Measurements from ENCODE around the gene ITGA2.
A peak's percentile ranks its signal among the peaks of the same experiment; 100 is the strongest.

Gene ITGA2

DNA sequence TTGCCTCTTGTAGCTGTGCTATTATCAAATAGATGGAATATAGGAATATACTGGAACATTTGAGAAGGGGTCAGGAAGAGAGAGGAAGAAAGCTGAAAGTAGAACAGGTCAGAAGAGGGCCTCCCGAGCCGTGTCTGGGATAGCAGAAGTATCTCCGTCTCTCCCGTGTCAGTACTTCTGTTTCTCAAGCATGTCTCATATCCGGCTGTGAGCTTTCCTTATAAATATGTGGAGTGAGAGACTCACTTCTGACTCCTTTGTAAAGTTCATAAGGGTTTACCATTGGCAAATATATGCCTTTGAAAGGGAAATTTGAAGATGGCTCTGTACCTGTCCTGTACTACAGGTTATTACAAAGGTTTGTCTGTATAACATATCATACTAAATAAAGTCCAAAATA, 70.1 kb downstream of the ITGA2 start:
- DNase-seq (ENCODE audit: low read depth) = no peak

DNA sequence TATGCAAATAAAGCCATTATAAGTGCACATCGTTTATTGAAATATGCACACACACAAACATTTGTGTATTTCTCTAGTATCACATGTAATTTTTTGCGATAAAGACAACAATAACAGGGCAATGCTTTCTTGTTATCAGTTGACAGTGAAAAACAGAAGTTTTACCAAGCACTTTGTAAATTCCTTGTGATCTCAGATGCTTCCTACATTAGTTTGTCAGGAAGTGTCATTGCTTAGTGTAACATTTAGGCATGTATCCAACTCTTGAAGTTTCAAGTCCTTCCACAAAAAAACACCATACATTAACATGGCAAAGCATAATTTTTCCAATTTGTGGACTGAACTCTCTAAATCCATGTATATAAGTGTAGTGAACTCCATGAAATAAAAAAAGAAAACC, 74.0 kb downstream of the ITGA2 start:
- DNase-seq (ENCODE audit: low read depth) = no peak

DNA sequence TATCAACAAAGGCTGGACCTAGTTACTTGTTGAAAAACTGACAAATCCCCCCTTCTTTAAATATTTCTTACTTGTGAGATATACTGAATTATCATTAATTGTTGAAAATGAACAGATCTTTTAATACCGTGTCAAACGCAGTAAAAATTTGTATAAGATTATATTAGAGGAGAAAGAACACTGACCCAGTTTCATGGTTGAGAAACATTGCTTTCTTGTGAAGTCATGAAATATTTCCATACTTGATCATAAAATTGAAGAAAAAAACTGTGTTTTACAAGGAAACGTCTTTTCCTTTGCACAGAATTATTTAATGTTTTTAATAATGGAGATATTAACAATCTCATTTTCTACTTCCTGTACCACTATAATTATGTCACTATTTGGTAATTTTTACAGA, 74.6 kb downstream of the ITGA2 start:
- DNase-seq (ENCODE audit: low read depth) = no peak

GRCh38 chr5:53066088-53066487, 76.9 kb downstream of the ITGA2 start:
- no peak for DNase-seq (ENCODE audit: low read depth)

DNA sequence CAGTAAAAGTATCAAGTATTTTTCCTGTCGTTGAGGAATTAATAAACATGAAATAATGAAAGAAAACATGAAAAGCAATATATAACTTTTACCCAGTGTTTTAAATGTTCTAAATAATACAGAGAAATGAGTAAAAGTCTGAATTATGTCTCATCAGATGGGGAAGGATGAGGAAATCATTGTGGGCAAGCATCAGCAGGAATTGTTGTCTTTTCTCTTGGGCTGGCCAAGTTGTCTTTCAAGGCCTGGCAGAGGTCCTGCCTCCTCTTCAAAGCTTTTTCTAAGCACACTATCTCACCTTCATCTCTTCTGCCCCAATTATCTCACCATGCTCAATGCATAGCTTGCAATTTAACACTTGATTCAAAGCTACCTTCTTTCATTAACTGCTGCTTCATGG, 78.5 kb downstream of the ITGA2 start:
- no peak for DNase-seq (ENCODE audit: low read depth)

GRCh38 chr5:53068291-53068836, 79.2 kb downstream of the ITGA2 start:
- no peak for DNase-seq (ENCODE audit: low read depth)

DNA sequence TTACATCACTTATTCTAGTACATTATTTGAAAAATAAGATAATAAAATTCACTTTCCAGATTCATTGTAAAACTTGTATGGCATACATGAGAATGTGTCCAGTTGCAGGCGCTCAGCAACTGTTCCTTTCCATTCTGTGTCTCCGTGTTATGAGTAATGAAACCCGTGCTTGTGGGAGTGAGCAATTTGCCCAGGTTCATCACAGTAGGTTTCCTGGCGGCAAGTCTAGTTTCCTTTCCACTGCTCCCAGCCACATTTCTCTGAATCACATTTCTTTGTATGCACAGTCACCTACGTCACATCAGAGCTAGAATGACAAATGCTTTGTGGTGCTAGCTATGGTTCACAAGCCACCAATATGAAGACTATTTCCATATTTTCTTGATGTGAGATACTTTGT, 80.5 kb downstream of the ITGA2 start:
- DNase-seq (ENCODE audit: low read depth) = peak; percentile 77

- no peak for DNase-seq (ENCODE audit: low read depth)
Measured at GRCh38 chr5:53071298-53071697, 82.1 kb downstream of the ITGA2 start.

DNA sequence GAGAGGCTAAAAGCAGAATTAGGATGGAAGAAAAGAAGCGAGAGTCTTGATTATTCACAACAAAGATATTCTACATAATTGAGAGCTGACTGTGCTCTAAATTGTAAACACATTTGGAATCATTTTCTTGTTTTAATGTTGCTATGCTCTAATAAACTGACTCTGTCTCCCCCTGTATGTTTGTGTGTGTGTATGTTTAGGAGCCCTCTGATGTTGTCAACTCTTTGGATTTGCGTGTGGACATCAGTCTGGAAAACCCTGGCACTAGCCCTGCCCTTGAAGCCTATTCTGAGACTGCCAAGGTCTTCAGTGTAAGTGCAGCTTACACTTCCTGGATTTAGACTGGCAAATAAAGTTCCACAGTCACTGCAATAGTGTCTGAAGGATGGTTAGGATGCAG, 82.6 kb downstream of the ITGA2 start:
- peak; percentile 61 for DNase-seq (ENCODE audit: low read depth)

DNA sequence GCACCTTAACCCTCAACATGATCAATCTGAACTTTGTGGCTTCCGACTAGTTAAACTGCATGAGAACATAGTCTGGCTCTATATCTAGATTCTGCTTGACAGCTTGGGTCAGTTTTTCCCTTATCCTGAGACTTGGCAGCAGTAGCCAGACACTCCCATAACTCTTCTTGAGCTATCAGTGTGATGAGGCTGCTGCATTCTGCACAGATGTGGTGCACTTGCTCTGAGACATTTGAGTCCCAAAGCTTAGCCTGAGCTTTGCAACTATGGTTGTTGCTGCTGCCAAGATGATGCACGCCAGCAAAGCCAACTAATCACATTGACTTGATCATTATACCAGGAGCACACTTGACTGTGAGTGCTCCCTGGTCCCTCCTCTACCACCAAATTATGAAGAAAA, 84.2 kb downstream of the ITGA2 start:
- no peak for DNase-seq (ENCODE audit: low read depth)

DNA sequence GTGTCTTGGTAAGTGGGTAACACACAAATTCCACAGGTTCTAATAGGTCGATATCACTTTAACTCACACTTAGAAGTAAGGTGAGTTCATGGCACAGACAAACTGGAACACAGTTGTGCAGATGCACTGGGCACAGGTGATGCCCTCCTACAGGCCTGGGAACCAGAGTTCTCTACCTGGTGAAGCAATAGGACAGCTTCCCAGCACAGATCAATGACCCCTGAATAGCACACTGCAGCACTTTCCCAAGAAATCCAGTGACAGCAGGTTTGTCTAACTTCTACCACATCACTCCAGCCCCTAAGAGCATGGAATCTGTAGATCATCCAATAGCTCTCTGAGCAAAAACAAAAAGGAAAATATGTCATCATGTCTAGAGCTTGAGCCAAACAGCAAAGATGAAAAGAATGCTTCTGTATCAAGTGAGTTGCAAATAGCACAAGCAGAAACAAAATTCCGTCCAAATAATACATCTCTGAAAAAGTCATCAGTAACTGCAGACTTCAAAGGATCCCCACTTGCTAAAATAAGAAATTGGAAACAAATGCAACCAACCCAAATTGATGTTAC, 86.9 kb downstream of the ITGA2 start:
- DNase-seq (ENCODE audit: low read depth) = no peak

GRCh38 chr5:53080271-53080670, 91.1 kb downstream of the ITGA2 start:
- DNase-seq (ENCODE audit: low read depth) = no peak

GRCh38 chr5:53083927-53084326, 94.8 kb downstream of the ITGA2 start:
- no peak for DNase-seq (ENCODE audit: low read depth)

DNA sequence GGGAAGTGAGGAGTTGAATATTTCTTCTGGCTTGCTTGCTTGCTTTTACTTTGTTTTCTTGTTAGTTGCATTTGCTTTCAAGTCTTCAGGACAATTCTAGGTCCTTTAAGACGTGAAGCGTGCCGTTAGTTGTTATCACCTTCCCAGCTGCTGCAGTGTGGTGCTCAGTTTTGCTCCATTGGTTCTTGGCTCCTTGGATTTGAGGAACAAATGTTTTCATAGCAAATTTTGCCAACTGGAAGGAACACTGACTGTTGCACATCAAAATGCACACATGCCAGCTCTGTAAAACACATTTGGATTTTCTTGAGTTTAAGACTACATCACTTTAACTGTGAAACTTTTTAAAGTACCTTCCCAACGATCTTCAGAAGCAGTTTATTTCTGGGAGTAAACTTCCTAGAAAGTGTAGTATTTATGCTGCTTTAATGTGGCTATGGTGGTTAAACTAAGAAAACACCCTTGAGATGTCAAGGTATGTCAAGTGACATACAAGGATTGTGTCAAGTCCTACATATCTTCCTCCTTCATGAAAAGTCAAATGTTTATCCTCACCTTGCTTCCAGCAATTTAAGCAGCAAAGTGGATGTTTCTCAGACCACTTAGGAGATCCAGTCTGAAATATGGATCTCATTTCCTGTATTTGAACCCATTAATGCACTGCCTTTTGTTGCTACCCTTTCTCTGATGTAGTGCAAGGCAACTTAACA, 95.5 kb downstream of the ITGA2 start:
- DNase-seq (ENCODE audit: low read depth) = no peak

GRCh38 chr5:53087171-53087570, 98.0 kb downstream of the ITGA2 start:
- no peak for DNase-seq (ENCODE audit: low read depth)

DNA sequence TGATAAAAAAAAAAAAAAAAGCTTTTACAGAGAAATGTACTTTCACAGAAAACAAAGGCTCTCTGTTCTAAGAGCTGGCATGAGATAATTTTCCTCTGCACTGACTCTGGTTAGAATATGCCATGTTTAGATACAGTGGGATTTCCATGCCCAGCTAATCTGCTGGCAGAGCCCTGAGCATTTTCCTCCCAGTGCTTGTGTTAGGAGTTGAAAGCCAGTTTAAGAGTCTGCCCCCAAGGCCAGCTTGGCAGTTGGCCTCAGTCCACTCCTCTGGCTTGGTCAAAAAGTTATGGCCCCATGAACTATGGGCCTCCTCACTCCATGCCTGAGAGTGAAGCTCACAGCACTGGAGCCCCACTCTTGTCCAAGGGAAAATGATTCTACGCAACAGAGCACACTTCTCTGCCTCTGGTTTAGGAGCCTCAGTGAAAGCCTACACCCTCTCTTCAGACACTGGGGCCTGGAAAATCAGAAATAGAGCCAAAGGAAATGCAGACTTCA, 98.5 kb downstream of the ITGA2 start:
- no peak for DNase-seq (ENCODE audit: low read depth)

DNA sequence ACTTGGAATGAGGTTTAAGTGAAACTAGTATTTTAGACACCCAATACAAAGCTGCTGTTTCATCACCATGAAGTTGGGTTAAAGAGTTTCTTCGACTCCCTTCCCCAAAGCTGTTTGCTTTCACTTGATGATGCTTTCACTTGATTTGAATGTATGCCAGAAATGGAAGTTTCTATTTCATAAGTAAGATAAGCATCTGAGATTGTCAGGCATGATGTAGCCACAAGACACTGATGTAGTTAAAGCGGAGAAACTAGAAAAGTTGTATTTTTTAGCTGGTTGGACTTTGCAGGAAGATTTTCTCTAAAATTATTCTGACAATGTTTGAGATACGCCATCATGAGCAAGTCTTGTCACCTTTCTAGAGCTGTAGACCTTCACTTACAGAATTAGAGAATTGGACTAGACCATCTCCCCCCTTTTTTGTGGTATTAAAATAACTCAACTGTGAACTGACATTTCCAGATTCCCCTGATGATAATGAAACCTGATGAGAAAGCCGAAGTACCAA, 100.4 kb downstream of the ITGA2 start:
- DNase-seq (ENCODE audit: low read depth) = no peak

GRCh38 chr5:53090229-53090628, 101.1 kb downstream of the ITGA2 start:
- no peak for DNase-seq (ENCODE audit: low read depth)

DNA sequence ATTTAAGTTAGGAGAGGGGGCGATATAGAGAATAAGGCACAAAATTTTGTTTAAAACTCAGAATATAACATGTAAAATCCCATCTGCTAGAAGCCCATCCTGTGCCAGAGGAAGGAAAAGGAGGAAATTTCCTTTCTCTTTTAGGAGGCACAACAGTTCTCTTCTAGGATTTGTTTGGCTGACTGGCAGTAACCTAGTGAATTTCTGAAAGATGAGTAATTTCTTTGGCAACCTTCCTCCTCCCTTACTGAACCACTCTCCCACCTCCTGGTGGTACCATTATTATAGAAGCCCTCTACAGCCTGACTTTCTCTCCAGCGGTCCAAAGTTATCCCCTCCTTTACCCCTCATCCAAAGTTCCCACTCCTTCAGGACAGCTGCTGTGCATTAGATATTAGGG, 102.1 kb downstream of the ITGA2 start:
- DNase-seq (ENCODE audit: low read depth) = no peak

GRCh38 chr5:53092242-53092641, 103.1 kb downstream of the ITGA2 start:
- DNase-seq (ENCODE audit: low read depth) = no peak

- no peak for DNase-seq (ENCODE audit: low read depth)
Measured at GRCh38 chr5:53095217-53095616, 106.1 kb downstream of the ITGA2 start.

GRCh38 chr5:53095931-53096525, 106.9 kb downstream of the ITGA2 start:
- no peak for DNase-seq (ENCODE audit: low read depth)

- DNase-seq (ENCODE audit: low read depth) = no peak
Measured at GRCh38 chr5:53099546-53099945, 110.4 kb downstream of the ITGA2 start.
